H1 (cell line): ENCODE data around the gene CNIH3. TPM values are rescaled to one million over a fixed set of nuclear protein-coding genes. Genes with fewer than 3 reads are reported as not detected.

Experiments
- CTCF ChIA-PET: fragments of 300-600 bp; sonication (Branson Sonifier 250); formaldehyde crosslinking; loops from one replicate; lab custom pipeline; 2021; ENCODE audit not compliant: partially characterized antibody; lab: Charles Lee
- POLR2A ChIA-PET: fragments of 300-600 bp; sonication (Branson Sonifier 250); formaldehyde crosslinking; loops from one replicate; lab custom pipeline; 2021; ENCODE audit warnings: inconsistent platforms; ENCODE audit not compliant: partially characterized antibody; lab: Charles Lee
- DNase-seq, 2 experiments: peaks; one replicate each; pipeline versions ENCODE4 v3.0.0 to v3.0.0-alpha.2; 2010 to 2022; ENCODE audit warnings: low spot score in 2 of 2, low read depth in 1 of 2, mixed read lengths in 1 of 2
- FAIRE-seq: peaks from 2 replicates; lab custom pipeline; 2011; peaks lifted over from hg19 to GRCh38; lab: Jason Lieb, UNC
- H2AFZ ChIP-seq: 2 replicates; pipeline ENCODE4 v1.8.1; 2012; ENCODE audit warnings: low read length, inconsistent platforms
- H2AK5ac ChIP-seq: 2 replicates; pipeline ENCODE4 v1.6.1; 2013; ENCODE audit warnings: low read depth, low read length
- H2BK120ac ChIP-seq: replicated peaks from 2 replicates; pipeline ENCODE3; 2013; ENCODE audit warnings: low read depth, low read length, inconsistent platforms
- H2BK12ac ChIP-seq: 2 replicates; pipeline ENCODE4 v1.6.1; 2013; ENCODE audit warnings: low read depth, low read length
- H2BK15ac ChIP-seq: 2 replicates; pipeline ENCODE4 v1.6.1; 2013; ENCODE audit warnings: low read length
- H2BK20ac ChIP-seq: 2 replicates; pipeline ENCODE4 v1.6.1; 2013; ENCODE audit warnings: low read length
- H2BK5ac ChIP-seq: 2 replicates; pipeline ENCODE4 v1.6.1; 2013; ENCODE audit warnings: low read depth, low read length
- H3K14ac ChIP-seq: 2 replicates; pipeline ENCODE4 v1.6.1; 2013; ENCODE audit warnings: inconsistent platforms; ENCODE audit not compliant: insufficient read length
- H3K18ac ChIP-seq: 2 replicates; pipeline ENCODE4 v1.6.1; 2013; ENCODE audit warnings: low read length; ENCODE audit errors: extremely low read depth
- H3K23ac ChIP-seq: 2 replicates; pipeline ENCODE4 v1.6.1; 2013; ENCODE audit warnings: inconsistent platforms; ENCODE audit not compliant: insufficient read length
- H3K23me2 ChIP-seq: 2 replicates; pipeline ENCODE4 v1.6.1; 2013; ENCODE audit warnings: low read depth, low read length
- H3K27ac ChIP-seq: 2 replicates; pipeline ENCODE4 v1.6.1; 2011; ENCODE audit warnings: low read depth, low read length, inconsistent platforms
- H3K27me3 ChIP-seq, 4 experiments: replicated peaks in 1 of 4; 1 replicate in 1 of 4; 2 replicates in 3 of 4; pipeline versions ENCODE4 v1.6.1 to v1.8.1; 2011 to 2013; ENCODE audit warnings: low read length in 3 of 4, mild to moderate bottlenecking in 3 of 4, inconsistent platforms in 2 of 4, mixed read lengths in 2 of 4, moderate library complexity in 1 of 4; ENCODE audit not compliant: control insufficient read depth in 3 of 4, insufficient read depth in 3 of 4; ENCODE audit errors: extremely low read depth in 1 of 4
- H3K36me3 ChIP-seq, 4 experiments: 2 replicates each; pipeline versions ENCODE4 v1.6.1 to v1.8.1; 2011 to 2013; ENCODE audit warnings: mild to moderate bottlenecking in 4 of 4, low read length in 3 of 4, moderate library complexity in 2 of 4, control low read depth in 1 of 4, inconsistent platforms in 1 of 4; ENCODE audit not compliant: insufficient read depth in 4 of 4, control insufficient read depth in 2 of 4
- H3K4ac ChIP-seq: replicated peaks from 2 replicates; pipeline ENCODE3; 2013; ENCODE audit warnings: low read length, low read depth, mixed read lengths, inconsistent platforms; ENCODE audit not compliant: insufficient read length
- H3K4me1 ChIP-seq, 4 experiments: replicated peaks in 1 of 4; 1 replicate in 1 of 4; 2 replicates in 3 of 4; pipeline versions ENCODE4 v1.6.1 to v1.8.1; 2011 to 2013; ENCODE audit warnings: low read length in 3 of 4, inconsistent platforms in 2 of 4, mixed read lengths in 1 of 4; ENCODE audit not compliant: insufficient read depth in 4 of 4, control insufficient read depth in 3 of 4
- H3K4me2 ChIP-seq, 2 experiments: 2 replicates each; pipeline versions ENCODE4 v1.6.1 to v1.8.1; 2011 to 2013; ENCODE audit warnings: low read depth in 2 of 2, low read length in 2 of 2, control low read depth in 1 of 2, inconsistent platforms in 1 of 2, mild to moderate bottlenecking in 1 of 2; ENCODE audit not compliant: insufficient read depth in 1 of 2
- H3K4me3 ChIP-seq, 4 experiments: fragments of 200-600, 300-600 bp in 1 of 4; sonication (generic), shearing (Covaris generic), sonication (Bioruptor Twin) in 1 of 4; 2 replicates each; pipeline versions ENCODE4 v1.5.1 to v1.8.1; 2011 to 2016; ENCODE audit warnings: low read length in 4 of 4, low read depth in 3 of 4, control low read depth in 2 of 4, inconsistent platforms in 2 of 4, mild to moderate bottlenecking in 2 of 4, mixed read lengths in 1 of 4, moderate library complexity in 1 of 4; ENCODE audit not compliant: insufficient read depth in 2 of 4; ENCODE audit errors: extremely low read depth in 1 of 4
- H3K56ac ChIP-seq: replicated peaks from 2 replicates; pipeline ENCODE3; 2013; ENCODE audit warnings: low read depth, mild to moderate bottlenecking, mixed read lengths, low read length, inconsistent platforms; ENCODE audit not compliant: insufficient read length
- H3K79me1 ChIP-seq: 2 replicates; pipeline ENCODE4 v1.6.1; 2013; ENCODE audit warnings: low read depth, low read length, control low read depth
- H3K79me2 ChIP-seq, 2 experiments: 2 replicates each; pipeline versions ENCODE4 v1.6.1 to v1.8.1; 2012 to 2013; ENCODE audit warnings: low read length in 2 of 2, mild to moderate bottlenecking in 2 of 2, inconsistent platforms in 1 of 2; ENCODE audit not compliant: insufficient read depth in 2 of 2, control insufficient read depth in 1 of 2
- H3K9ac ChIP-seq, 4 experiments: replicated peaks in 1 of 4; 1 replicate in 1 of 4; 2 replicates in 3 of 4; pipeline versions ENCODE4 v1.6.1 to v1.8.1; 2011 to 2013; ENCODE audit warnings: low read depth in 3 of 4, low read length in 3 of 4, control low read depth in 2 of 4, mild to moderate bottlenecking in 2 of 4, moderate library complexity in 2 of 4, inconsistent platforms in 1 of 4; ENCODE audit errors: extremely low read depth in 1 of 4
- H3K9me3 ChIP-seq, 2 experiments: 2 replicates each; pipeline versions ENCODE4 v1.6.1 to v1.8.1; 2012 to 2013; ENCODE audit warnings: mild to moderate bottlenecking in 2 of 2, moderate library complexity in 2 of 2, control low read depth in 1 of 2, inconsistent platforms in 1 of 2, low read depth in 1 of 2, low read length in 1 of 2, mixed read lengths in 1 of 2; ENCODE audit not compliant: insufficient read depth in 2 of 2
- H4K20me1 ChIP-seq, 2 experiments: replicated peaks in 1 of 2; 2 replicates each; pipeline versions ENCODE3 to v1.8.1; 2011 to 2013; ENCODE audit warnings: inconsistent platforms in 2 of 2, low read length in 2 of 2, mild to moderate bottlenecking in 1 of 2; ENCODE audit not compliant: insufficient read depth in 2 of 2, control insufficient read depth in 1 of 2
- H4K5ac ChIP-seq: 2 replicates; pipeline ENCODE4 v1.6.1; 2013; ENCODE audit warnings: low read length, low read depth, mixed read lengths, inconsistent platforms; ENCODE audit not compliant: insufficient read length
- H4K8ac ChIP-seq: 2 replicates; pipeline ENCODE4 v1.8.0; 2013; ENCODE audit warnings: mild to moderate bottlenecking, moderate library complexity, low read length, inconsistent platforms; ENCODE audit not compliant: insufficient read depth; ENCODE audit errors: extremely low read depth
- H4K91ac ChIP-seq: replicated peaks from 2 replicates; pipeline ENCODE3; 2013; ENCODE audit warnings: low read length, mixed read lengths, inconsistent platforms; ENCODE audit not compliant: insufficient read length
- CTBP2 ChIP-seq: IDR thresholded peaks from 2 replicates; pipeline ENCODE4 v1.7.0; 2011; ENCODE audit warnings: borderline replicate concordance, mild to moderate bottlenecking, moderate library complexity, mixed read lengths, low read length; ENCODE audit not compliant: insufficient read depth, insufficient read length
- ZNF274 ChIP-seq: IDR thresholded peaks from 2 replicates; pipeline ENCODE4 v1.7.0; 2012; ENCODE audit warnings: low read length, borderline replicate concordance; ENCODE audit errors: extremely low read depth
- WGBS, 2 experiments: shearing (Covaris generic) in 1 of 2; methylation state at CpG; one replicate each; pipeline versions ENCODE4 v1.1.6 to v1.1.7; 2013 to 2015; ENCODE audit warnings: low lambda C conversion rate in 2 of 2, mixed read lengths in 2 of 2, inconsistent platforms in 1 of 2, low coverage in 1 of 2, missing lambda C conversion rate in 1 of 2; ENCODE audit not compliant: insufficient replicate concordance in 2 of 2, insufficient coverage in 1 of 2, insufficient read length in 1 of 2; ENCODE audit errors: extremely low coverage in 1 of 2, missing lambda C conversion rate in 1 of 2; 5-methylcytosine and 5-hydroxymethylcytosine counted together
- polyA plus RNA-seq, 7 experiments: library from polyadenylated mRNA; depleted of rRNA in 3 of 7; stranded (reverse) in 5 of 7; unstranded in 2 of 7; fragments of >200 nt in 5 of 7; fragments of 200-250 nt in 2 of 7; gene quantifications; 1 replicate in 5 of 7; 2 replicates in 1 of 7; 4 replicates in 1 of 7; pipeline versions ENCODE4 v1.2.1 to v1.2.3, GENCODE V29; 2011 to 2013; ENCODE audit warnings: missing spikeins in 2 of 7, mixed read lengths in 2 of 7
- total RNA-seq: library from RNA; stranded (reverse); fragmentation: NEBNext Ultra II Directional; extraction: Animal tissue kit (Norgen Biotek cat#: 25700); gene quantifications from 2 replicates; pipeline ENCODE4 v1.2.1, GENCODE V29; 2021

The CNIH3 gene
- total and polyA plus RNA-seq, 2 of the 8 experiments (the other 6 are each of a cell fraction or from before 2014, with no cell fraction given): 3.7 to 5.6 TPM

DNA sequence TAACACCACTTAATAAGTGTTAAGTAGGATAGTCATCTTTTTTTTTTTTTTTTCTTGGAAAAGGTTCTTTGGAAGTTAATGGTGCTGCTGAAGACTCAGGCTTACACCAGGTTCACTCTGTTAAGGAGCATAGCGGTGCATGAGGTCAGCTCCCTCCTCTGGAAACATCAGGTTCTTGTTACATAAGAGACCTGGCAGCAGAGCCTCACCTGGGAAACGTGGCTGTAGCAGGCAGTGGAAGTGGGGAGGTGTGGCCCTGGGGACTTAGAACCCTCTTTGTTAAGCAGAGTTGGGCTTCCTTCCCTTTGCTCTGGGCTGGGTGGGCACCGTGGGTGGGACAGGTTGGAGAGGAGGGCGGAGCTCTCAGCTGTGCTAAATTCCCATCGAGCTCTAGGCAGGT, 104.1 kb downstream of the CNIH3 start:
- Histone ChIP-seq H2AK5ac (0 out of 2 replicates have a peak overlapping the region, but pooled peaks have one; percentile 39), H2BK5ac (no peak overlapping the region), H2BK15ac (no peak overlapping the region), H3K79me1 (no peaks in the 10 kb centered on the region), H3K27ac (no peak overlapping the region), H3K9ac (no peak overlapping the region), H4K91ac (no peak overlapping the region), H3K4me2 (no peak overlapping the region), H3K79me2 (no peaks in the 10 kb centered on the region), H4K8ac (no peak overlapping the region), H2BK120ac (no peak overlapping the region), H3K9me3 (no peaks in the 10 kb centered on the region), H2BK12ac (no peak overlapping the region), H3K18ac (no peak overlapping the region), H3K56ac (no peak overlapping the region), H3K36me3 (no peaks in the 10 kb centered on the region), H3K23ac (no peak overlapping the region), H4K20me1 (no peaks in the 10 kb centered on the region), H4K5ac (no peak overlapping the region), H2AFZ (no peak overlapping the region), H3K14ac (no peak overlapping the region), H3K23me2 (no peaks in the 10 kb centered on the region), H3K27me3 (no peaks in the 10 kb centered on the region), H3K4ac (no peak overlapping the region), H3K4me3 (no peak overlapping the region), H2BK20ac (no peak overlapping the region), H3K4me1 (0 out of 7 replicates have a peak, but pooled peaks cover 0 to 3% (median 0%) of the 10 kb centered on the region in 4 experiments)
- no peak for DNase-seq
- 77% methylated on average over 5 of the region's 5 CpGs; no CpG with 5 or more reads in 1 of the 2 experiments for WGBS, 2 experiments
- no peak for FAIRE-seq
- ChIA-PET CTCF (interaction anchor here (0.6 to 1.3 kb wide), 5 partner anchors 16 to 241 kb away, joined by 3 to 4 read pairs (median 3); no protein-coding TSS in a partner anchor), POLR2A (no interaction called here)
- no peak for TF ChIP-seq ZNF274
- TF ChIP-seq CTBP2: no peak
